Stimulated activated CD4-positive, alpha-beta T cell treated with anti-CD3 and anti-CD28 coated beads, Interleukin-2, amount 100 ng/mL, for 4 hours (primary cell): ENCODE data around the gene ATOSA.

Experiments used
- DNase-seq: peaks from one replicate; pipeline ENCODE4 v3.0.0-alpha.2; 2020; ENCODE audit warnings: low read depth

Gene ATOSA

GRCh38 chr15:52652286-52652685 lies 26.9 kb downstream of the ATOSA start:
- DNase-seq: no peak

GRCh38 chr15:52651868-52652267 lies 27.3 kb downstream of the ATOSA start:
- no peak for DNase-seq

DNA sequence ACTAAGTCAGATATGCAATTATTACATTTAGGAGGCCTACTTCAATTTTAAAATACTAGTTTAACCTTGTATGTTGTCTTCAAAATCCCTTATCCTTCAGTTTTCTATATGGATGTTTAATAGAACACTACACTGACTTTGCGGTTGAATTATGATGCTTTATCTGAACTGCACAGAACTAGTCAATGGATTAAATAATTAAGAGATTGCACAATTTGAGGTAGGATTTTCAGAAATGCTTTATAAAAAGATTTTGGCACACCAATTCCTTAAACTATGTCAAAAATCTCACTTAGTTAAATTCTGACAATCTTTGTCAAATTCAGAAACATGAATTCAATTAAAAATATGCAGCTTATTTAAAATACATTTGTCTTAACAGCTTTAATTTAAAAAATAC lies 28.1 kb downstream of the ATOSA start:
- no peak for DNase-seq

- no peak for DNase-seq
Measured at GRCh38 chr15:52649686-52650085, 29.5 kb downstream of the ATOSA start.

GRCh38 chr15:52645916-52646315 lies 33.3 kb downstream of the ATOSA start:
- DNase-seq: no peak

DNA sequence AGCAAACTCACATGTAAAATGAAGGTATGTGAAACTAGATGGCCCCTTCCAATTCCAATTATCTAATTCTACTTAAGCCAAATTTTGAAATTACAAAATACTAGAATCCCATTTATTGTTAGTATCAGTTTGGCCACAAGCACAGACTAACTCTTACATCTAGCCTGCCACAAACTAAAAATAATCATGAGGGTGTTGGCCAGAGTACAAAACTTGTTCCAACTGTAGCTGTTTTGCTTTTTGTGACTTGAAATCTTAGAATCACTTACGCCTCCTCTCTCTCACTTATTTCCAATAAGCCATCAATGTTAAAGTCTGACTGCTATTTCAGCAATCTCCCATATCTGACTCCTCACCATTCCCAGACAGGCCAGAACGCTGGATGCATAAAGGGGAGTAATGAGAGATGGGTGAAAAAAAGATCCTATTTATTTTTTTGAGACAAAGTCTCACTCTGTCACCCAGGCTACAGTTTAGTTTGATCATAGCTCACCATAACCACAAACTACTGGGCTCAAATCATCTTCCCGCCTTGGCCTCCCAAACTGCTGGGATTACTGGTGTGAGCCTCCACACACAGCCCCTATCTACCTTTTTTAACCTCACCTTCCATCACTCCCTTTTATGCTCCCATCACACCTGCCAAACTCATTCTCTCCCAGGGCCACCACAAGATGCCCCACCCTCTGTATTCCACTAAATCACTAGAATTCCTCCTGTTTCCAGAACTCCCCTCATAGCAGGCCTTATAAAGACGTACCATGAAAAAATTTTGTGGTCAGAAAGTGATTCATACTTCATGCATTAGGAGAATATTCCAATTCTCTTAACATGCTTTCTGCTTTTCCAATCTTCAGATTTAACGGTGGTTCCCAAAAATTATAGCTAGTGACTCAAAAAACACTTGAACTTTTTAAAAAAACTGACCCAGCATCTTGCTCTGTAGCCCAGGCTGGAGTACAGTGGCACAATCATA lies 36.5 kb downstream of the ATOSA start:
- no peak for DNase-seq

- DNase-seq: no peak
Measured at GRCh38 chr15:52636459-52636858, 42.7 kb downstream of the ATOSA start.

DNA sequence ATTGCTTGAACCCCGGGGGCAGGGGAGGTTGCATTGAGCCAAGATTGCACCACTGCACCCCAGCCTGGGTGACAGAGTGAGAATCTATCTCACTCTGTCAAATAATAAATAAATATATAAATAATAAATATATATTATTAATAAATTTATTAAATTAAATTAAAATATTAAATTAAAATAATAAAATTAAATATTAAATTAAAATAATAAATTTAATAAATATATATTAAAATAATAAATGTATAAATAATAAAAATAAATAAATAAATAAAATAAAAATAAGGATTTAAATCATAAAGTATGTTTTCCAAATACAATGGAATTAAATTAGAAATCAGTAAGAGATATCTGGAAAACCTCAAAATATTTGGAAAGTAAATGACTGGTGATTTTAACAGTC lies 43.3 kb downstream of the ATOSA start:
- DNase-seq: no peak
